OCI-LY1 (cell line): ENCODE results near the gene CD2.

ENCODE experiments used
- H2AFZ ChIP-seq: fragments of 200-600 bp; sonication (generic), shearing (Covaris generic); 2 replicates; pipeline ENCODE4 v1.6.0; 2014; ENCODE audit warnings: antibody characterized with exemption, mild to moderate bottlenecking, low read length
- H3F3A ChIP-seq: fragments of 200-600 bp; sonication (generic), shearing (Covaris generic); 2 replicates; pipeline ENCODE4 v1.6.0; 2014; ENCODE audit warnings: mild to moderate bottlenecking, antibody characterized with exemption, low read length, moderate library complexity; ENCODE audit not compliant: insufficient read depth
- H3K27ac ChIP-seq: fragments of 200-600 bp; sonication (generic); 2 replicates; pipeline ENCODE4 v1.5.1; 2014; ENCODE audit warnings: low read length, mixed run types, mild to moderate bottlenecking, low read depth; ENCODE audit not compliant: poor library complexity, severe bottlenecking
- H3K27me3 ChIP-seq: fragments of 200-600 bp; sonication (generic); 2 replicates; pipeline ENCODE4 v1.6.0; 2014; ENCODE audit warnings: antibody characterized with exemption, mild to moderate bottlenecking, low read length, moderate library complexity; ENCODE audit not compliant: insufficient read depth
- H3K36me3 ChIP-seq: fragments of 200-600 bp; sonication (generic); 2 replicates; pipeline ENCODE4 v1.6.1; 2014; ENCODE audit warnings: mild to moderate bottlenecking, antibody characterized with exemption, low read length, moderate library complexity, mixed read lengths; ENCODE audit not compliant: insufficient read depth
- H3K4me1 ChIP-seq: fragments of 200-600 bp; sonication (generic); 2 replicates; pipeline ENCODE4 v1.5.1; 2014; ENCODE audit warnings: mild to moderate bottlenecking, low read length, moderate library complexity; ENCODE audit not compliant: insufficient read depth, severe bottlenecking
- H3K4me2 ChIP-seq: fragments of 200-600 bp; sonication (generic), shearing (Covaris generic); 2 replicates; pipeline ENCODE4 v1.6.1; 2014; ENCODE audit warnings: low read length
- H3K4me3 ChIP-seq: fragments of 200-600 bp; sonication (generic); 2 replicates; pipeline ENCODE4 v1.5.1; 2014; ENCODE audit warnings: low read length, low read depth, mild to moderate bottlenecking, mixed read lengths; ENCODE audit not compliant: poor library complexity, severe bottlenecking
- H3K79me2 ChIP-seq: fragments of 200-600 bp; shearing (Covaris generic); 2 replicates; pipeline ENCODE4 v1.6.1; 2016; ENCODE audit warnings: mixed run types, low read length, mixed read lengths; ENCODE audit not compliant: insufficient read depth
- H3K9ac ChIP-seq: fragments of 200-600 bp; sonication (generic), shearing (Covaris generic); 2 replicates; pipeline ENCODE4 v1.6.1; 2014; ENCODE audit warnings: mild to moderate bottlenecking, low read length, mixed read lengths
- H3K9me2 ChIP-seq: fragments of 200-600 bp; sonication (generic), shearing (Covaris generic); 2 replicates; pipeline ENCODE4 v1.6.1; 2014; ENCODE audit warnings: low read depth, mild to moderate bottlenecking, low read length, mixed read lengths
- H3K9me3 ChIP-seq: fragments of 200-600 bp; shearing (Covaris generic); 2 replicates; pipeline ENCODE4 v1.6.1; 2014; ENCODE audit warnings: low read length, mixed read lengths
- H4K20me1 ChIP-seq: fragments of 200-600 bp; sonication (generic), shearing (Covaris generic); 2 replicates; pipeline ENCODE4 v1.6.0; 2016; ENCODE audit warnings: mild to moderate bottlenecking, low read length; ENCODE audit not compliant: insufficient read depth
- CTCF ChIP-seq: fragments of 200-600 bp; sonication (generic), shearing (Covaris generic); IDR thresholded peaks from 2 replicates; pipeline ENCODE4 v1.5.1; 2017; ENCODE audit warnings: mild to moderate bottlenecking, antibody characterized with exemption, low read length, moderate library complexity, mixed read lengths
- EZH2 ChIP-seq: fragments of 200-600 bp; sonication (generic), shearing (Covaris generic); IDR thresholded peaks from 2 replicates; pipeline ENCODE4 v1.8.0; 2017; ENCODE audit warnings: borderline replicate concordance, mixed run types, mild to moderate bottlenecking, antibody characterized with exemption, low read length, moderate library complexity, mixed read lengths

CD2 gene

GRCh38 chr1:116721039-116721405 lies 33.2 kb upstream of the CD2 start:
- Histone ChIP-seq H3K79me2 (no peaks in the 10 kb centered on the region), H3K27ac (no peak overlapping the region), H3K4me2 (no peak overlapping the region), H3K4me1 (peaks cover 11% of the 10 kb centered on the region), H3K9me2 (no peaks in the 10 kb centered on the region), H2AFZ (no peak overlapping the region), H4K20me1 (no peaks in the 10 kb centered on the region), H3K4me3 (no peak overlapping the region), H3K27me3 (no peaks in the 10 kb centered on the region; the same call in 1 of the 2 replicates), H3K9me3 (no peaks in the 10 kb centered on the region), H3F3A (no peaks in the 10 kb centered on the region), H3K36me3 (no peaks in the 10 kb centered on the region), H3K9ac (no peak overlapping the region)
- TF ChIP-seq EZH2 = no peak
- no peak for TF ChIP-seq CTCF

GRCh38 chr1:116721451-116722007 lies 32.7 kb upstream of the CD2 start:
- Histone ChIP-seq H3K4me3 (no peak overlapping the region), H3K9me3 (no peaks in the 10 kb centered on the region), H3K4me1 (peaks cover 6% of the 10 kb centered on the region), H3F3A (no peaks in the 10 kb centered on the region), H4K20me1 (no peaks in the 10 kb centered on the region), H3K9ac (no peak overlapping the region), H3K27ac (no peak overlapping the region), H3K36me3 (no peaks in the 10 kb centered on the region), H3K4me2 (no peak overlapping the region), H3K9me2 (no peaks in the 10 kb centered on the region), H2AFZ (no peak overlapping the region), H3K27me3 (no peaks in the 10 kb centered on the region; the same call in 1 of the 2 replicates), H3K79me2 (no peaks in the 10 kb centered on the region)
- TF ChIP-seq EZH2 (no peak), CTCF (no peak)

GRCh38 chr1:116722016-116722838 lies 32.0 kb upstream of the CD2 start:
- H3K79me2 ChIP-seq = no peaks in the 10 kb centered on the region
- no peak for TF ChIP-seq EZH2
- no peak for TF ChIP-seq CTCF
- no peak overlapping the region for H3K4me2 ChIP-seq
- no peak overlapping the region for H3K9ac ChIP-seq
- H3K27me3 ChIP-seq = no peaks in the 10 kb centered on the region; the same call in 1 of the 2 replicates
- no peak overlapping the region for H2AFZ ChIP-seq
- no peaks in the 10 kb centered on the region for H3F3A ChIP-seq
- H3K4me1 ChIP-seq = no peaks in the 10 kb centered on the region
- H3K36me3 ChIP-seq = no peaks in the 10 kb centered on the region
- no peak overlapping the region for H3K4me3 ChIP-seq
- no peaks in the 10 kb centered on the region for H4K20me1 ChIP-seq
- no peaks in the 10 kb centered on the region for H3K9me2 ChIP-seq
- no peak overlapping the region for H3K27ac ChIP-seq
- H3K9me3 ChIP-seq = no peaks in the 10 kb centered on the region
